ENCODE measurements around the gene FAR2. TPM values are rescaled to one million over a fixed set of nuclear protein-coding genes. Genes with fewer than 3 reads are reported as not detected.
"Not testable (repeated sequence)": the region's sequence is repeated elsewhere in the genome, so short reads cannot be mapped to it uniquely, and the experiment has no call there.

FAR2 gene
- total RNA-seq, 2 experiments from 2014 or later = 0.73 TPM; not detected in 1

DNA sequence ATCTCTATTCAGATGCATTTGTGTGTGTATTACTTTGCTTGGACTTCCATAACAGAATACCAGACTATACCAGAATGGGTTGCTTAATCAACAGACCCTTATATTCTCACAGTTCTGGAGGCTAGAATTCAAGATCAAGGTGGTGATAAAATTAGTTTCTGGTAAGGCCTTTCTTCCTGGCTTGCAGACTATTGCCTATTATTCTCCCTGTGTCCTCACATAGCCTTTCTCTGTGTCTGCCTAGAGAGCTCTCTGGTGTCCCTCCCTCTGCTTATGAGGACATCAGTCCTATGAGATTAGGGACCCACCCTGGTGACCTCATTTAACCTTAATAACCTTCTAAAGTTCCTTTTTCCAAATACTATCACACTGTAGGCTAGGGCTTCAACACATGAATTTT lies 106.0 kb downstream of the FAR2 start:
- no peak overlapping the region for H2AFZ ChIP-seq (ENCODE audit: low read length)
- no TSS peak for BruUV-seq (replicated peaks)
- POLR2A ChIA-PET = no interaction called here

GRCh38 chr12:29256598-29256997 lies 107.5 kb downstream of the FAR2 start:
- no peak for DNase-seq (ENCODE audit: low spot score)
- Histone ChIP-seq H2AFZ (ENCODE audit: low read length) (no peak overlapping the region), H3K4me3 (ENCODE audit: low read depth, low read length, poor library complexity, severe bottlenecking) (no peak overlapping the region), H3K4me2 (ENCODE audit: low read length) (no peak overlapping the region), H3K36me3 (ENCODE audit: insufficient read depth, low read length) (no peaks in the 10 kb centered on the region), H4K20me1 (ENCODE audit: insufficient read depth, low read length) (no peaks in the 10 kb centered on the region), H3K9me3 (ENCODE audit: low read length) (no peaks in the 10 kb centered on the region), H3K79me2 (ENCODE audit: insufficient read depth, low read depth, low read length) (no peaks in the 10 kb centered on the region), H3K27ac (ENCODE audit: low read depth, low read length, poor library complexity, severe bottlenecking) (no peak overlapping the region), H3K4me1 (ENCODE audit: insufficient read depth, low read length, poor library complexity, severe bottlenecking) (no peaks in the 10 kb centered on the region), H3K9me2 (ENCODE audit: insufficient read depth, low read length) (no peaks in the 10 kb centered on the region)
- intact Hi-C loops (cut with micrococcal nuclease; ENCODE audit: unreplicated experiment) = no loop called here
- BruUV-seq (replicated peaks) = no TSS peak
- ChIA-PET CTCF (ENCODE audit: unreplicated experiment) (interaction anchor here (0.6 kb wide), 1 partner anchor 184 kb away, joined by 3 read pairs; no protein-coding TSS in a partner anchor), POLR2A (no interaction called here)
- TF ChIP-seq EZH2phosphoT487 (IDR thresholded peaks at IDR 0.05; ENCODE audit: borderline replicate concordance, low read depth, low read length) (no peak), CTCF (conservative IDR thresholded peaks at IDR 0.05; ENCODE audit: low read length) (no peak)

More for the DNA sequence above, 106.0 kb downstream of the FAR2 start:
- no peak overlapping the region for H3K4me2 ChIP-seq (ENCODE audit: low read length)
- DNase-seq (ENCODE audit: low spot score) = no peak
- no peaks in the 10 kb centered on the region for H3K9me2 ChIP-seq (ENCODE audit: insufficient read depth, low read length)
- intact Hi-C loops (cut with micrococcal nuclease; ENCODE audit: unreplicated experiment) = no loop called here
- CTCF ChIA-PET (ENCODE audit: unreplicated experiment) = no interaction called here
- H3K9me3 ChIP-seq (ENCODE audit: low read length) = no peaks in the 10 kb centered on the region
- H3K4me1 ChIP-seq (ENCODE audit: insufficient read depth, low read length, poor library complexity, severe bottlenecking) = no peaks in the 10 kb centered on the region
- no peak overlapping the region for H3K27ac ChIP-seq (ENCODE audit: low read depth, low read length, poor library complexity, severe bottlenecking)
- no peaks in the 10 kb centered on the region for H3K36me3 ChIP-seq (ENCODE audit: insufficient read depth, low read length)
- no peaks in the 10 kb centered on the region for H3K79me2 ChIP-seq (ENCODE audit: insufficient read depth, low read depth, low read length)
- H3K4me3 ChIP-seq (ENCODE audit: low read depth, low read length, poor library complexity, severe bottlenecking) = no peak overlapping the region
- H4K20me1 ChIP-seq (ENCODE audit: insufficient read depth, low read length) = no peaks in the 10 kb centered on the region
- TF ChIP-seq CTCF (conservative IDR thresholded peaks at IDR 0.05; ENCODE audit: low read length) (no peak), EZH2phosphoT487 (IDR thresholded peaks at IDR 0.05; ENCODE audit: borderline replicate concordance, low read depth, low read length) (no peak)

- H3K4me1 ChIP-seq (ENCODE audit: insufficient read depth, low read length, poor library complexity, severe bottlenecking); H3K36me3 ChIP-seq (ENCODE audit: insufficient read depth, low read length); BruUV-seq (replicated peaks); DNase-seq (ENCODE audit: low spot score); intact Hi-C loops (cut with micrococcal nuclease; ENCODE audit: unreplicated experiment); H3K4me2 ChIP-seq (ENCODE audit: low read length); H3K27ac ChIP-seq (ENCODE audit: low read depth, low read length, poor library complexity, severe bottlenecking); H3K9me2 ChIP-seq (ENCODE audit: insufficient read depth, low read length); CTCF ChIA-PET (ENCODE audit: unreplicated experiment); H3K79me2 ChIP-seq (ENCODE audit: insufficient read depth, low read depth, low read length); H2AFZ ChIP-seq (ENCODE audit: low read length); H3K9me3 ChIP-seq (ENCODE audit: low read length); H4K20me1 ChIP-seq (ENCODE audit: insufficient read depth, low read length); H3K4me3 ChIP-seq (ENCODE audit: low read depth, low read length, poor library complexity, severe bottlenecking): not testable (repeated sequence)
- POLR2A ChIA-PET = interaction anchor here (0.7 kb wide), 1 partner anchor 784 kb away, joined by 3 read pairs; no protein-coding TSS in a partner anchor
These were observed 108.6 kb downstream of the FAR2 start for GRCh38 chr12:29257687-29258086.
